Mammary epithelial cell (primary cell): ENCODE results near the gene RAD9B.

Source experiments
- CTCF ChIP-seq, 2 donors: IDR thresholded peaks in 1 of 2; conservative IDR thresholded peaks in 1 of 2; 2 replicates each; pipeline ENCODE4 v1.5.1; 2011 to 2012; ENCODE audit warnings: inconsistent platforms in 2 of 2, low read length in 2 of 2, mild to moderate bottlenecking in 2 of 2, control low read depth in 1 of 2, low read depth in 1 of 2; ENCODE audit not compliant: insufficient read depth in 1 of 2; ENCODE audit errors: extremely low read depth in 1 of 2
- EZH2 ChIP-seq: IDR thresholded peaks from 2 replicates; pipeline ENCODE4 v1.6.1; 2012; ENCODE audit warnings: low read length, inconsistent platforms, borderline replicate concordance

DNA sequence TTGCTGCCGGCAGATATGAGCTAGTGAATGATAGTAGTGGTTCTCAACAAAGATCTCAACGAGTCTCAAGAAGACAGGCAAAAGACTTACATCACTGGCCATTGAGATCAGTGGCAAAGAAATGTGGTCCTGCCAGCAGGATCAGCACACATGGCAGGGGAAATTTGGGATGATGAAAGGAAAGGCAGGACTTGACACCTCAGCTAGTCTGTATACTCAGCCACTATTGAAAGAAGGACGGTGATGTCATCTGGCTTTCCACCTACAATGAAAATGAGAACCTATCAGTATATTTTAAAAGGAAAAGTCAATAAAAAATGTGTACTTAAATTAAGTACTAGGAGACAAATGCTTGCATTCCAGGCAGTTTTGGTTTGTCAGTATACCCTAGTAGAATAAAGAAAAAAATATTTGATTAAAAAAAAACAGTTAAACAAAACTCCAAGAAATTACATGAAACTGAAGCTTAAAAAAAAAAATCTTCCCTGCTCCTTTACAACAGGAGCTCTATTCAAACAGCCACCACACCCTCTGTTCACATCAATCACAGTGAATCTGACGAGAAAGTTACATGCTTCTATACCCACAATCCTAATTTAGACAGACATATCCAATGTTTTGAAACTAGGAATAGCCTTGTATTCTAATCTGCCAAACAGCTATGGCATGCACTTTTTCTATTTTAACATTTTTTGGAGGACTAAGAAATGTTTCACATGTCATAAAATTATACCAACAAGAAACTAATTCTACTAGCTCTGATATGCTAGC, 34.9 kb downstream of the RAD9B start:
- no peak for TF ChIP-seq CTCF (conservative IDR thresholded peaks at IDR 0.05 in 1 of 2, IDR thresholded peaks at IDR 0.05 in 1 of 2; ENCODE audit: extremely low read depth in 1 of 2, insufficient read depth in 1 of 2, low read depth in 1 of 2, low read length in 2 of 2)
- TF ChIP-seq EZH2, result no peak
